DOHH2 (cell line): ENCODE measurements around the gene CNGA1.
A peak's percentile ranks its signal among the peaks of the same experiment; 100 is the strongest.
"Not testable (repeated sequence)": the region's sequence is repeated elsewhere in the genome, so short reads cannot be mapped to it uniquely, and the experiment has no call there.

Source experiments
- H3F3A ChIP-seq: fragments of 200-600 bp; sonication (generic), shearing (Covaris generic); 2 replicates; pipeline ENCODE4 v1.6.0; 2016; ENCODE audit warnings: antibody characterized with exemption, mild to moderate bottlenecking; ENCODE audit not compliant: control insufficient read depth, insufficient read depth
- H3K27ac ChIP-seq: fragments of 200-600 bp; sonication (generic); 2 replicates; pipeline ENCODE4 v1.5.1; 2014; ENCODE audit warnings: low read depth, mild to moderate bottlenecking, low read length, moderate library complexity
- H3K27me3 ChIP-seq: fragments of 200-600 bp; sonication (generic); 2 replicates; pipeline ENCODE4 v1.6.1; 2014; ENCODE audit warnings: mild to moderate bottlenecking, low read length, mixed read lengths; ENCODE audit not compliant: control insufficient read depth
- H3K36me3 ChIP-seq: fragments of 200-600 bp; sonication (generic); 2 replicates; pipeline ENCODE4 v1.6.1; 2014; ENCODE audit warnings: mild to moderate bottlenecking, low read length, moderate library complexity, mixed read lengths; ENCODE audit not compliant: control insufficient read depth
- H3K4me1 ChIP-seq: fragments of 200-600 bp; sonication (generic); 2 replicates; pipeline ENCODE4 v1.6.1; 2014; ENCODE audit warnings: mild to moderate bottlenecking, low read length, mixed read lengths; ENCODE audit not compliant: control insufficient read depth
- H3K4me2 ChIP-seq: fragments of 200-600 bp; sonication (generic); 2 replicates; pipeline ENCODE4 v1.6.0; 2014; ENCODE audit warnings: mild to moderate bottlenecking, low read length, moderate library complexity
- H3K4me3 ChIP-seq: fragments of 200-600 bp; sonication (generic); 2 replicates; pipeline ENCODE4 v1.5.1; 2014; ENCODE audit warnings: mild to moderate bottlenecking, low read length, mixed read lengths
- H3K79me2 ChIP-seq: fragments of 200-600 bp; sonication (generic); 2 replicates; pipeline ENCODE4 v1.6.1; 2014; ENCODE audit warnings: mild to moderate bottlenecking, low read length, mixed read lengths; ENCODE audit not compliant: control insufficient read depth
- H3K9me2 ChIP-seq: fragments of 200-600 bp; sonication (generic); replicated peaks from 2 replicates; pipeline ENCODE4 v1.6.1; 2014; ENCODE audit warnings: mild to moderate bottlenecking, low read length, mixed read lengths; ENCODE audit not compliant: control insufficient read depth
- H3K9me3 ChIP-seq: fragments of 200-600 bp; sonication (generic); 2 replicates; pipeline ENCODE4 v1.6.1; 2014; ENCODE audit warnings: antibody characterized with exemption, low read length, mixed read lengths; ENCODE audit not compliant: control insufficient read depth, insufficient read depth
- H4K20me1 ChIP-seq: fragments of 200-600 bp; sonication (generic); 2 replicates; pipeline ENCODE4 v1.6.0; 2014; ENCODE audit warnings: low read depth, mild to moderate bottlenecking, antibody characterized with exemption, low read length, moderate library complexity; ENCODE audit not compliant: control insufficient read depth, insufficient read depth
- EZH2phosphoT487 ChIP-seq: fragments of 200-600 bp; sonication (generic); IDR thresholded peaks from 2 replicates; pipeline ENCODE4 v1.6.1; 2017; ENCODE audit warnings: borderline replicate concordance, mild to moderate bottlenecking, antibody characterized with exemption, low read length, moderate library complexity, mixed read lengths
- TF ChIP-seq, protein P1 (sequence below): fragments of 200-600 bp; sonication (generic); IDR thresholded peaks from one replicate; pipeline ENCODE4 v1.5.1; 2014; ENCODE audit warnings: antibody characterized with exemption, mild to moderate bottlenecking, low read depth, low read length; ENCODE audit not compliant: poor library complexity, severe bottlenecking

CNGA1 gene

DNA sequence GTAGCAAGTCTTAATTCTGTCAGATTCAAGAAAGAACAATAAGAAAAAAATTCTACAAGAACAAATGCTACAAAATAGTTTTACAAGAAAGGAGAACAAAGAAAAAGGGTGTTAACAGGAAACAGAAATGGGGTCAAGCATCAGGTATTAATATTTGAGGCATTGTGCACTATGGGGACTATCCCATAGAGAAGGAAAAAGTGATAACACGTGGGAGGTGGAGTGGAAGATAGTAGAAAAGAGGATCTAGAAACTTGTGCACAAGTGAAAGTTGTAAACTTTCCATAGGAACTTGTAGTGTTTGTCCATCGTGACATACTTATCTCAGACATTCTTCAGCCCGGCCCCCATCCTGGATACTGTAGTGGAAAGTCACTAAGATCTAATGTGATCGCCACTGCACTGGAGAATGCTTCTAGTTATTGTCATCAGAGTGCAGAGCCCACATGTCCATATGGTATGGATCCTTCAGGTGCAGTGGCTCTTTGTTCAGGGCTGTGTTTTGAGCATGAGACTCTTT, 86.7 kb downstream of the CNGA1 start:
- TF ChIP-seq, protein P1, sequence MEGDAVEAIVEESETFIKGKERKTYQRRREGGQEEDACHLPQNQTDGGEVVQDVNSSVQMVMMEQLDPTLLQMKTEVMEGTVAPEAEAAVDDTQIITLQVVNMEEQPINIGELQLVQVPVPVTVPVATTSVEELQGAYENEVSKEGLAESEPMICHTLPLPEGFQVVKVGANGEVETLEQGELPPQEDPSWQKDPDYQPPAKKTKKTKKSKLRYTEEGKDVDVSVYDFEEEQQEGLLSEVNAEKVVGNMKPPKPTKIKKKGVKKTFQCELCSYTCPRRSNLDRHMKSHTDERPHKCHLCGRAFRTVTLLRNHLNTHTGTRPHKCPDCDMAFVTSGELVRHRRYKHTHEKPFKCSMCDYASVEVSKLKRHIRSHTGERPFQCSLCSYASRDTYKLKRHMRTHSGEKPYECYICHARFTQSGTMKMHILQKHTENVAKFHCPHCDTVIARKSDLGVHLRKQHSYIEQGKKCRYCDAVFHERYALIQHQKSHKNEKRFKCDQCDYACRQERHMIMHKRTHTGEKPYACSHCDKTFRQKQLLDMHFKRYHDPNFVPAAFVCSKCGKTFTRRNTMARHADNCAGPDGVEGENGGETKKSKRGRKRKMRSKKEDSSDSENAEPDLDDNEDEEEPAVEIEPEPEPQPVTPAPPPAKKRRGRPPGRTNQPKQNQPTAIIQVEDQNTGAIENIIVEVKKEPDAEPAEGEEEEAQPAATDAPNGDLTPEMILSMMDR, result no peak
- TF ChIP-seq EZH2phosphoT487, result no peak
- H3F3A ChIP-seq, result no peaks in the 10 kb centered on the region

DNA sequence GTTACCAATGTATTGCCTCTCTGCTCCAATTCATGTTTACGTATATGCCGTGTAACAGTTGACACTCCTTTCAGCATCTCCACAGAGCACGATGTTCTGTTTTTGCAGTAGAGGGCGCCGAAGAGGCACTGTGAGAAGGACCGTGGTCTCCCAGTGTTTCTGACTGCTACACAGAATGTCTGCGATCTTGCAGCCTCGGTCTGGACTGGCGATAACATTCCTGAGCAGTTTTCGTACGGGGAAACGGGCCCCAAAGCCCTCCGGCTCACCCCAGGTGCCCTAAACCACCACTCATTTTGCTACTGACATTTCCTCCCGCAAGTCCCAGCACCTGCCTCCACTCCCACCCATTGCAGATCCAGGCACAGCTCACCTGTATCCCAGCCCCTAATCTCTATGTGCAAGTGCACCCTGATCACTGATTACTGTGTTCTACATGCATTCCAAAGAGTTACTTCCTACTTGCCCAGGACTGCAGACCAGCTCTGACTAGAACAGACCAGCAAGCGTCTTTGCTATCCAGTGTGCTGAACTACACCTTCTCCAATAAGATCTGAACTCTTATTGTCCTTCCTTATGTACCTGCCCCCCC, 89.7 kb downstream of the CNGA1 start:
- Histone ChIP-seq H3K4me2 (peak overlapping the region; percentile 62), H3K4me3 (peak overlapping the region; percentile 59)

More for the DNA sequence above, 86.7 kb downstream of the CNGA1 start:
- no peaks in the 10 kb centered on the region for H3K79me2 ChIP-seq
- no peak overlapping the region for H3K4me2 ChIP-seq
- no peaks in the 10 kb centered on the region for H4K20me1 ChIP-seq
- H3K4me3 ChIP-seq, result no peak overlapping the region
- no peaks in the 10 kb centered on the region for H3K9me2 ChIP-seq
- no peak overlapping the region for H3K27ac ChIP-seq
- H3K36me3 ChIP-seq, result no peaks in the 10 kb centered on the region
- H3K4me1 ChIP-seq, result peaks cover 20% of the 10 kb centered on the region
- 0 out of 2 replicates have a peak, but pooled peaks cover 7% of the 10 kb centered on the region for H3K9me3 ChIP-seq
- H3K27me3 ChIP-seq, result no peaks in the 10 kb centered on the region

DNA sequence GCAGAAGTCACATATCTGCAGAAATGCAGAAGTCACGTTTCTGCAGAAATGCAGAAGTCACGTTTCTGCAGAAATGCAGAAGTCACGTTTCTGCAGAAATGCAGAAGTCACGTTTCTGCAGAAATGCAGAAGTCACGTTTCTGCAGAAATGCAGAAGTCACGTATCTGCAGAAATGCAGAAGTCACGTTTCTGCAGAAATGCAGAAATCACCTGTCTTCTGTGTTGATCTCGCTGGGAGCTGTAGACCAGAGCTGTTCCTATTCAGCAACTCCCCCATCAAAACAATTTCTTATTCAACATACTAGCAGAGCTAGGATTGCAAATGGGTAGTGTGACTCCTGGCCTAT, 93.2 kb downstream of the CNGA1 start:
- H3K79me2 ChIP-seq, H4K20me1 ChIP-seq, H3K27me3 ChIP-seq, H3K36me3 ChIP-seq, H3F3A ChIP-seq, H3K9me2 ChIP-seq: not testable (repeated sequence)
- Histone ChIP-seq H3K4me2 (peak overlapping the region; percentile 46), H3K9me3 (peaks cover 13% of the 10 kb centered on the region; the same call in 1 of the 2 replicates), H3K4me3 (peak overlapping the region; percentile 46; the same call in 1 of the 2 replicates), H3K4me1 (peaks cover 35% of the 10 kb centered on the region), H3K27ac (peak overlapping the region; percentile 60)

More for the DNA sequence above, 89.7 kb downstream of the CNGA1 start:
- no peaks in the 10 kb centered on the region for H3K27me3 ChIP-seq
- H3K27ac ChIP-seq, result no peak overlapping the region
- no peaks in the 10 kb centered on the region for H4K20me1 ChIP-seq
- H3K36me3 ChIP-seq, result no peaks in the 10 kb centered on the region; the same call in 1 of the 2 replicates
- H3F3A ChIP-seq, result peaks cover 10% of the 10 kb centered on the region
- no peaks in the 10 kb centered on the region for H3K9me2 ChIP-seq
- H3K79me2 ChIP-seq, result no peaks in the 10 kb centered on the region
- peaks cover 13% of the 10 kb centered on the region; the same call in 1 of the 2 replicates for H3K9me3 ChIP-seq
- TF ChIP-seq EZH2phosphoT487, result no peak
- TF ChIP-seq, protein P1, result peak; percentile 86
- H3K4me1 ChIP-seq, result peaks cover 44% of the 10 kb centered on the region

DNA sequence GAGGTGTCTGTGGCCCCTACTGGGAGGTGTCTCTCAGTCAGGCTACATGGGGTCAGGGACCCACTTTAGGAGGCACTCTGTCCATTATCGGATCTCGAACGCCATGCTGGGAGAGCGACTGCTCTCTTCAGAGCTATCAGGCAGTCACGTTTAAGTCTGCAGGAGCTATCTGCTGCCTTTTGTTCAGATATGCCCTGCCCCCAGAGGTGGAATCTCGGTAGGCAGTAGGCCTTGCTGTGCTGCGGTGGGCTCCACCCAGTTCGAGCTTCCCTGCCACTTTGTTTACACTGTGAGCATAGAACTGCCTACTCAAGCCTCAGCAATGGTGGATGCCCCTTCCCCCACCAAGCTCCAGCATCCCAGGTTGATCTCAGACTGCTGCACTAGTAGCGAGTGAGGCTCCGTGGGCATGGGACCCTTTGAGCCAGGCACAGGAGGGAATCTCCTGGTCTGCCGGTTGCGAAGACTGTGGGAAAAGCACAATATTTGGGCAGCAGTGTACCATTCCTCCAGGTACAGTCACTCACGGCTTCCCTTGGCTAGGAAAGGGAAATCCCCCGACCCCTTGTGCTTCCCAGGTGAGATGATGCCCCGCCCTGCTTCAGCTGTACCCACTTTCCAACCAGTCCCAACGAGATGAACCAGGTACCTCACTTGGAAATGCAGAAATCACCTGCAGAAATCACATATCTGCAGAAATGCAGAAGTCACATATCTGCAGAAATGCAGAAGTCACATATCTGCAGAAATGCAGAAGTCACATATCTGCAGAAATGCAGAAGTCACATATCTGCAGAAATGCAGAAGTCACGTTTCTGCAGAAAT, 93.8 kb downstream of the CNGA1 start:
- H3K9me2 ChIP-seq, H3K79me2 ChIP-seq, H3K27ac ChIP-seq, H3K4me3 ChIP-seq, H3K27me3 ChIP-seq, H3K36me3 ChIP-seq, H3F3A ChIP-seq, H3K4me2 ChIP-seq, H4K20me1 ChIP-seq: not testable (repeated sequence)
- Histone ChIP-seq H3K9me3 (peaks cover 13% of the 10 kb centered on the region; the same call in 1 of the 2 replicates), H3K4me1 (peaks cover 35% of the 10 kb centered on the region)

DNA sequence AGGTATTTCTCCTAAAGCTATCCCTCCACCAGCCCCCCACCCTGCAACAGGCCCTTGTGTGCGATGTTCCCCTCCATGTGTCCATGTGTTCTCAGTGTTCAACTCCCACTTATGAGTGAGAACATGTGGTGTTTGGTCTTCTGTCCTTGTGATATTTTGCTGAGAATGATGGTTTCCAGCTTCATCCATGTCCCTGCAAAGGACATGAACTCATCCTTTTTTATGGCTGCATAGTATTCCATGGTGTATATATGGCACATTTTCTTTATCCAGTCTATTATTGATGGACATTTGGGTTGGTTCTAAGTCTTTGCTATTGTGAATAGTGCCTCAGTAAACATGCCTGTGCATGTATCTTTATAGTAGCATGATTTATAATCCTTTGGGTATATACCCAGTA, 99.3 kb downstream of the CNGA1 start:
- not testable (repeated sequence) for H3F3A ChIP-seq, H4K20me1 ChIP-seq, H3K4me3 ChIP-seq, H3K27ac ChIP-seq, H3K27me3 ChIP-seq, H3K9me2 ChIP-seq, H3K9me3 ChIP-seq, H3K36me3 ChIP-seq, H3K4me2 ChIP-seq
- H3K4me1 ChIP-seq, result peaks cover 24% of the 10 kb centered on the region
- peaks cover 21% of the 10 kb centered on the region for H3K79me2 ChIP-seq
